Osteoblast (primary cell): ENCODE measurements around the gene OTOR. TPM values are rescaled to one million over a fixed set of nuclear protein-coding genes. Genes with fewer than 3 reads are reported as not detected.
A peak's percentile ranks its signal among the peaks of the same experiment; 100 is the strongest.

Experiments
- DNase-seq: peaks from one replicate; pipeline ENCODE4 v3.0.0; 2011; ENCODE audit warnings: low spot score, mixed read lengths; ENCODE audit not compliant: insufficient read length; ENCODE audit errors: missing footprints
- H2AFZ ChIP-seq: 2 replicates; pipeline ENCODE4 v1.6.0; 2011; ENCODE audit warnings: mild to moderate bottlenecking, low read length
- H3K27ac ChIP-seq: 2 replicates; pipeline ENCODE4 v1.5.1; 2011; ENCODE audit warnings: mild to moderate bottlenecking, low read depth, low read length, moderate library complexity
- H3K27me3 ChIP-seq: 2 replicates; pipeline ENCODE4 v1.6.0; 2012; ENCODE audit warnings: mild to moderate bottlenecking, control low read depth, inconsistent platforms, low read length, moderate library complexity; ENCODE audit not compliant: insufficient read depth
- H3K36me3 ChIP-seq: 2 replicates; pipeline ENCODE4 v1.5.1; 2011; ENCODE audit warnings: mild to moderate bottlenecking, low read length, control low read depth, moderate library complexity; ENCODE audit not compliant: insufficient read depth
- H3K4me1 ChIP-seq: 2 replicates; pipeline ENCODE4 v1.5.1; 2011; ENCODE audit warnings: mild to moderate bottlenecking, low read length, control low read depth, moderate library complexity; ENCODE audit not compliant: insufficient read depth
- H3K4me2 ChIP-seq: 2 replicates; pipeline ENCODE4 v1.6.0; 2011; ENCODE audit warnings: mild to moderate bottlenecking, low read length; ENCODE audit not compliant: insufficient read depth
- H3K4me3 ChIP-seq: fragments of 200-600 bp; sonication (generic); 3 replicates; pipeline ENCODE4 v1.5.1; 2012; ENCODE audit warnings: mild to moderate bottlenecking, low read length, inconsistent platforms; ENCODE audit not compliant: insufficient read depth
- H3K79me2 ChIP-seq: 2 replicates; pipeline ENCODE4 v1.6.0; 2012; ENCODE audit warnings: mild to moderate bottlenecking, low read length, control low read depth, inconsistent platforms; ENCODE audit not compliant: insufficient read depth
- H3K9me3 ChIP-seq: 2 replicates; pipeline ENCODE4 v1.5.1; 2011; ENCODE audit warnings: low read depth, low read length, control low read depth
- H4K20me1 ChIP-seq: 2 replicates; pipeline ENCODE4 v1.6.0; 2012; ENCODE audit warnings: mild to moderate bottlenecking, low read length, control low read depth; ENCODE audit not compliant: insufficient read depth
- total RNA-seq: library from RNA; depleted of rRNA; stranded (reverse); fragments of >200 nt; gene quantifications from 2 replicates; pipeline ENCODE4 v1.2.3, GENCODE V29; 2012
- TF ChIP-seq, protein P1 (sequence below): IDR thresholded peaks from 2 replicates; pipeline ENCODE4 v1.5.1; 2011; ENCODE audit warnings: mild to moderate bottlenecking, low read depth, low read length, moderate library complexity; ENCODE audit errors: extremely low read depth

Gene OTOR
- total RNA-seq, 1 donor = not detected

DNA sequence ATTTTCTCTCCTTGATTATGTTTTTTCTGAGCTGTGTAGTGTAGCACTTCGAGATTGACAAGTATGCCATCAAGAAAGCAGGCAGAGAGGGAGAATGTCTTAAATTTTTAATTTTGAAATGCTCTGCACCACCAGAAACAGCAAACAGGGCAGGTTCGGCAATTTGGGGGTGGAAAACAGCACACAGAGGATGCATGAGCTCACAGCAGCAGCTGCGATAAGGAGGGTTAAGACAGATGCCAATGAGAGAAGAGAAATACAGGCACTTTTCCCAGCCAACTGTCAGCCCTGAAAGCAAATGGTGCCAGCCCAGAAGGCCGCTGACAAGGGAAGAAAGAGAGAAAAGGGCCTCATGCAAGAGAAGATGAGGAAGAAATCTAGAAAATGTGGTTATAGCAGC, 33.4 kb upstream of the OTOR start:
- H3K27me3 ChIP-seq = peaks cover 3% of the 10 kb centered on the region
- DNase-seq = no peak
- no peak overlapping the region for H2AFZ ChIP-seq
- H3K9me3 ChIP-seq = no peaks in the 10 kb centered on the region
- TF ChIP-seq, protein P1, sequence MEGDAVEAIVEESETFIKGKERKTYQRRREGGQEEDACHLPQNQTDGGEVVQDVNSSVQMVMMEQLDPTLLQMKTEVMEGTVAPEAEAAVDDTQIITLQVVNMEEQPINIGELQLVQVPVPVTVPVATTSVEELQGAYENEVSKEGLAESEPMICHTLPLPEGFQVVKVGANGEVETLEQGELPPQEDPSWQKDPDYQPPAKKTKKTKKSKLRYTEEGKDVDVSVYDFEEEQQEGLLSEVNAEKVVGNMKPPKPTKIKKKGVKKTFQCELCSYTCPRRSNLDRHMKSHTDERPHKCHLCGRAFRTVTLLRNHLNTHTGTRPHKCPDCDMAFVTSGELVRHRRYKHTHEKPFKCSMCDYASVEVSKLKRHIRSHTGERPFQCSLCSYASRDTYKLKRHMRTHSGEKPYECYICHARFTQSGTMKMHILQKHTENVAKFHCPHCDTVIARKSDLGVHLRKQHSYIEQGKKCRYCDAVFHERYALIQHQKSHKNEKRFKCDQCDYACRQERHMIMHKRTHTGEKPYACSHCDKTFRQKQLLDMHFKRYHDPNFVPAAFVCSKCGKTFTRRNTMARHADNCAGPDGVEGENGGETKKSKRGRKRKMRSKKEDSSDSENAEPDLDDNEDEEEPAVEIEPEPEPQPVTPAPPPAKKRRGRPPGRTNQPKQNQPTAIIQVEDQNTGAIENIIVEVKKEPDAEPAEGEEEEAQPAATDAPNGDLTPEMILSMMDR = no peak
- no peaks in the 10 kb centered on the region for H4K20me1 ChIP-seq
- no peak overlapping the region for H3K27ac ChIP-seq
- H3K4me3 ChIP-seq = no peak overlapping the region
- no peak overlapping the region for H3K4me2 ChIP-seq
- no peaks in the 10 kb centered on the region for H3K4me1 ChIP-seq
- H3K36me3 ChIP-seq = no peaks in the 10 kb centered on the region
- H3K79me2 ChIP-seq = no peaks in the 10 kb centered on the region

DNA sequence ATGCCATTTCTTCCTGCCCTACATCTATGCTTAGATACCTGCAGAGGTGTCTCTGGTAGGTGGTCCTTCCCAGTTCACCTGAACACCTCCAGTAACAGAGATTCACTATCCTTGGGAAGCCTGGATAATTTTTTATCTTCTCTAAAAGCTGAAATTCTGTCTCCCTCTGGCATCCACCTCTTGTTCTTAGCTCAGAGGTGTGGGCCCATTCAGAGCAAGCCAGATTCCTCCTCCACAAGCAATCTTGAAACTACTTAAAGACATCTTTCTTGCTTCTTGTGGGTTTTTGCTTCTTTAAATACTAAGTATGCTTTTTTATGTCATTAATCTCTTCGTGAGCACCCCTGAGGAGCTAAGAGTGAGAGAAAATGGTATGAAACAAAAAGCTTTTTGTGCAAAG, 28.7 kb upstream of the OTOR start:
- no peak overlapping the region for H2AFZ ChIP-seq
- TF ChIP-seq, protein P1 = no peak
- peaks cover 3% of the 10 kb centered on the region for H3K27me3 ChIP-seq

DNA sequence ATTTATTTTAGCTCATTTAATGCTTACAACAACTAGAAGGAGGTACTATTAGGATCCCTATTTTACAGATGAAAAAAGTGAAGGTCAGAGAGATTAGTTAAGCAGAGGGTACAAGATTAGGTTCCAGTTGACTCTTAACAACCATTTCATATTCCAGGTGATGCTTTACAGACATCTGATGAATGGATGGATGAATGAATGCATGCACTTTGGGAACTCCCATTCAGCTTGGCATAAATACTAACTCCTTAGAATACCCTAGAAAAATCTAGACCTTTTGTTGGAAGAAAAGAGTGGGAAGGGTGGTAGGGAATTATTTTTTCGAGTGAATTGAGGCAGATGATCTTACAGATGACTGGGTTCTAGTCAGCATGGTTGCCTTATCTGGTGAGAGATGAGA, 19.1 kb upstream of the OTOR start:
- H3K79me2 ChIP-seq = peaks cover 36% of the 10 kb centered on the region
- TF ChIP-seq, protein P1 = no peak
- H3K36me3 ChIP-seq = peaks cover 21% of the 10 kb centered on the region
- no peak overlapping the region for H3K27ac ChIP-seq
- H3K9me3 ChIP-seq = no peaks in the 10 kb centered on the region
- no peak for DNase-seq
- H3K4me2 ChIP-seq = peak overlapping the region; percentile 96
- H2AFZ ChIP-seq = peak overlapping the region; percentile 98
- H4K20me1 ChIP-seq = no peaks in the 10 kb centered on the region
- peaks cover 7% of the 10 kb centered on the region for H3K4me1 ChIP-seq
- H3K27me3 ChIP-seq = peaks cover 10% of the 10 kb centered on the region
- peak overlapping the region; percentile 85 for H3K4me3 ChIP-seq

More for the DNA sequence above, 28.7 kb upstream of the OTOR start:
- no peak overlapping the region for H3K27ac ChIP-seq
- H3K79me2 ChIP-seq = no peaks in the 10 kb centered on the region
- no peaks in the 10 kb centered on the region for H3K4me1 ChIP-seq
- H3K9me3 ChIP-seq = no peaks in the 10 kb centered on the region
- H3K4me2 ChIP-seq = no peak overlapping the region
- H3K4me3 ChIP-seq = no peak overlapping the region
- H3K36me3 ChIP-seq = no peaks in the 10 kb centered on the region
- no peak for DNase-seq
- no peaks in the 10 kb centered on the region for H4K20me1 ChIP-seq

DNA sequence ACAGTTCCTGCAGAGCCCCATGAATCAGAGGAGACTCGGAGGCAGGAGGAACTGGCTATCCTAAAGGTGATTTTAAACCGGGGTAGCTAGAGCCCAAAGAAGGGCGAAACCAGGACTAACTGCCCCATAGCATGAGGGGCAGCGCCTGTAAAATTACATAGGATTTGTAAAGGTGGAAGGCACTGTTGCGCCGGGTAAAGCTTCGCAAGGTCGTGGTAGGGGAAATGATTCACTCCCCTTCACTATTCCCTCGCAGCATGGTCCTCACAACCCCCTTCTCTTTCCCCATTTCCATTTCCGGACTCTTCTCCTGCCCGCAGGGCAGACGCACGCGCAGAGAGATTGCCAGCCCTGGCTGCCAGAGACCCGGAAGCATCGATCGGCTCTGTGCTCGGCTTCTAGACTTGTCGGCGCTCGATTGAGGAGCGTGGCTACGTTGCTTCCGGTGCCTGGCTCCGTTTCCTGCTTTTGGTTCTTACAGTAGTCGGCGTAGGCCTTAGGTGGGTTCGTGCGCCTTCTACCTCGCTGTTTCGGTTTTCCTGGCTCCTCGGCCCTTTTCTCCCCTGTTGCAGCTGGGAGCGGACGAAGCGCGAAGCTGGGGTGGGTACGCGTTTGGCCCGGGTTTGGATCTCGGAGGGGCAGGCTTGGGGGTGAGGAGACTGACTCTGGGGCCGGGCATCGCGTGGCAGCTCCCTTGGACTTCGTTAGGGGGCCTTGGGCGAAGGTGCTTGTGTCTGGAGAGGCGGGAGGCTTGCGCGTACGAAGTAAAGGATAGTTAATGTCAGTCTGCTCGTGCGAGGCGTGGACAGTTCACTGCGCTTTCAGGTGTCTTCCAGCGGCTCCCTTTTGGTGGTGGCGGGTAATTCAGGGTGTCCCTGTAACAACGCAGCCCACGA, 18.3 kb upstream of the OTOR start, which contains the start of gene SNRPB2:
SNRPB2 (plus strand) TSS at position 462 of the 896 bp plus-strand sequence. CDS start 1,677 bp downstream, outside the sequence.
- Histone ChIP-seq H3K27me3 (peaks cover 10% of the 10 kb centered on the region), H3K4me2 (peak within 1 kb of the TSS; percentile 96), H3K79me2 (peaks cover 43% of the 10 kb centered on the region), H3K9me3 (no peaks in the 10 kb centered on the region), H4K20me1 (peaks cover 6% of the 10 kb centered on the region), H2AFZ (peak within 1 kb of the TSS; percentile 98), H3K4me1 (peaks cover 7% of the 10 kb centered on the region), H3K36me3 (peaks cover 24% of the 10 kb centered on the region), H3K4me3 (peak within 1 kb of the TSS; percentile 85), H3K27ac (peak within 1 kb of the TSS; percentile 88)
- TF ChIP-seq, protein P1 = no peak
- DNase-seq = peak; percentile 94
